ENCODE data around the gene CDK2AP2.
"Not testable (repeated sequence)": the region's sequence is repeated elsewhere in the genome, so short reads cannot be mapped to it uniquely, and the experiment has no call there.

The CDK2AP2 gene, protein sequence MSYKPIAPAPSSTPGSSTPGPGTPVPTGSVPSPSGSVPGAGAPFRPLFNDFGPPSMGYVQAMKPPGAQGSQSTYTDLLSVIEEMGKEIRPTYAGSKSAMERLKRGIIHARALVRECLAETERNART

DNA sequence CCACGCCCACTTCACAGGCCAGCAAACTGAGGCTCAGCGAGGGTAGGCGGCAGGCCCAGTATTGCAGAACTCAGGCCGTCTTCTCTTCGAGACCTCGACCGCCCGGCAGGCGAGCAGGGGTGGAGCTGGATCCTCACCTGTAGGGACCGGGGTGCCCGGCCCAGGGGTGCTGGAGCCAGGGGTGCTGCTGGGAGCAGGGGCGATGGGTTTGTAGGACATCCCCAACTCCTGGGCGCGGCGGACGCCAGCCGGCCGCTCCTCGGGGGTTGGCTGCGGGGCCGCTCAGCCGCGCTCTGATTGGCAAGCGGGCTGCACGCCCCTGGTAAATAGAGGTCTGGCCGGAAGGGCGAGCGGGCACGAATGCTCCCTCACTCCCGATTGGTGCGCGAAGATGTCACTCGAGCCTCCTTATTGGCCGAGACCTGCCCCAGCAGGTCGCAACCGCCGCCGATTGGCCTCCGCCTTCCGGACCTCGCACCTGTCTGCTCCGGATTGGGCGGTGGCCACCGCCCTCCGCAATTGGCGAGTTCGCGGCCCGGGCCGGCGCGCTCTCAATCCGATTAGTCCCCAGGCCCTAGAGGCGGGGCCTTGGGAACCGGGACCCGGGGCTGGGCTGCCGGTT lies at the start of gene CDK2AP2:
Gene CDK2AP2, minus strand, starts transcription at position 299 of the 622 bp plus-strand sequence. Its CDS starts 80 bp downstream, at position 219.
- peak within 1 kb of the TSS; percentile 85 for H3K27ac ChIP-seq
- H3K4me3 ChIP-seq, result peak within 1 kb of the TSS; percentile 82
- H3K4me2 ChIP-seq, result peak within 1 kb of the TSS; percentile 94
- peaks cover 37% of the 10 kb centered on the region for H4K20me1 ChIP-seq
- H3K9ac ChIP-seq, result peak within 1 kb of the TSS; percentile 82
- H3K9me3 ChIP-seq, result no peaks in the 10 kb centered on the region
- H3K36me3 ChIP-seq, result peaks cover 3% of the 10 kb centered on the region; the same call in 1 of the 2 replicates
- peaks cover 45% of the 10 kb centered on the region for H3K4me1 ChIP-seq
- no peak for TF ChIP-seq Cebpa-rat (IDR thresholded peaks at IDR 0.05)
- H3K27me3 ChIP-seq, result peaks cover 9% of the 10 kb centered on the region; the same call in 1 of the 2 replicates

DNA sequence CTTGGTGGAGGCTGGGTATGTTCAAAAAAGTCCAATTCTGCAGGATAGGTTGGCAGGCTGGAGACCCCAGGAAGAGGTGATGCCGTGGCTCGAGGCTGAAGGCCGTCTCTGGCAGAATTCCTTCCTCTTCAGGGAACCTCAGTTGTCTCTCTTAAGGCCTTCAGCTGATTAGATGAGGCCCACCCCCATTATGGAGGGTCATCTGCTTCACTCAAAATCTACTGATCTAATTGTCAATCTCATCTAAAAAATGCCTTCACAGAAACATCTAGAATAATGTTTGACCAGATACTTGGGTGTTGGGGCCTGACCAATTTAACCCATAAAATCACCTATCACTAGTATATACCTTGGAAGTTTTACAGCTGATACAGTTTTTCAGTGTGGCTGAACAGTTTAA lies 48.3 kb upstream of the CDK2AP2 start:
- no peaks in the 10 kb centered on the region for H3K27me3 ChIP-seq

DNA sequence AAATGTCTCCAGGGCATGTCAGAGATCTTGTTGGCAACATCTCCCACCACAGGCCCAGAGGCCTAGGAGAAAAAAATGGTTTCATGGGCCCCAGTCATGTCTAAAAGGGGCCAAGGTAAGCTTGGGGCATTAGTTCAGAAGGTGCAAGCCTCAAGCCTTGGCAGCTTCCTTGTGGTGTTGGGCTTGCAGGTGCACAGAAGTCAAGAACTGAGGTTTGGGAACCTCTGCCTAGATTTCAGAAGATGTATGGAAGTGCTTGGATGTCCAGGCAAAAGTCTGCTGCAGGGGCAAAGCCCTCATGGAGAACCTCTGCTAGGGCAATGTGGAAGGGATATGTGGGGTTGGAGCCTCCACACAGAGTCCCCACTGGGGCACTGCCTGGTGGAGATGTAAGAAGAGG lies 43.7 kb upstream of the CDK2AP2 start:
- H3K9ac ChIP-seq, H3K4me1 ChIP-seq, H4K20me1 ChIP-seq, H3K4me2 ChIP-seq, H3K27ac ChIP-seq, H3K4me3 ChIP-seq, H3K27me3 ChIP-seq, H3K36me3 ChIP-seq: not testable (repeated sequence)
- H3K9me3 ChIP-seq, result peaks cover 38% of the 10 kb centered on the region

More for the DNA sequence above, 48.3 kb upstream of the CDK2AP2 start:
- Histone ChIP-seq H3K4me3 (no peak overlapping the region), H3K9me3 (peaks cover 18% of the 10 kb centered on the region), H3K4me2 (no peak overlapping the region), H3K9ac (no peak overlapping the region), H3K36me3 (no peaks in the 10 kb centered on the region), H4K20me1 (no peaks in the 10 kb centered on the region), H3K4me1 (peaks cover 43% of the 10 kb centered on the region), H3K27ac (no peak overlapping the region)
- no peak for TF ChIP-seq Cebpa-rat (IDR thresholded peaks at IDR 0.05)

DNA sequence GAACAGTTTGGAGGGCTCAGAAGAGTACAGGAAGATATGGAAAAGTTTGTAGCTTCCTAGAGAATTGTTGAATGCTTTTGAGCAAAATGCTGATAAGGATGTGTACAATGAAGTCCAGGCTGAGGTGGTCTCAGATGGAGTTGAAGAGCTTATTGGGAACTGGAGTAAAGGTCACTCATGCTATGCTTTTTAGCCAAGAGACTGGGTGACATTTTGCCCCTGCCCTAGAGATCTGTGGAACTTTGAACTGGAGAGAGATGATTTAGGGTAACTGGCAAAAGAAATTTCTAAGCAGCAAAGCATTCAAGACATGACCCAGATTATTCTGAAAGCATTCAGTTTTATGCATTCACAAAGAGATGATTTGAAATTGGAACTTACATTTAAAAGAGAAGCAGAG lies 43.2 kb upstream of the CDK2AP2 start:
- Histone ChIP-seq H3K4me3 (no peak overlapping the region), H4K20me1 (no peaks in the 10 kb centered on the region), H3K4me2 (no peak overlapping the region), H3K27me3 (no peaks in the 10 kb centered on the region), H3K27ac (no peak overlapping the region), H3K9ac (no peak overlapping the region), H3K36me3 (no peaks in the 10 kb centered on the region), H3K4me1 (peaks cover 7% of the 10 kb centered on the region), H3K9me3 (peaks cover 38% of the 10 kb centered on the region)
- no peak for TF ChIP-seq Cebpa-rat (IDR thresholded peaks at IDR 0.05)

DNA sequence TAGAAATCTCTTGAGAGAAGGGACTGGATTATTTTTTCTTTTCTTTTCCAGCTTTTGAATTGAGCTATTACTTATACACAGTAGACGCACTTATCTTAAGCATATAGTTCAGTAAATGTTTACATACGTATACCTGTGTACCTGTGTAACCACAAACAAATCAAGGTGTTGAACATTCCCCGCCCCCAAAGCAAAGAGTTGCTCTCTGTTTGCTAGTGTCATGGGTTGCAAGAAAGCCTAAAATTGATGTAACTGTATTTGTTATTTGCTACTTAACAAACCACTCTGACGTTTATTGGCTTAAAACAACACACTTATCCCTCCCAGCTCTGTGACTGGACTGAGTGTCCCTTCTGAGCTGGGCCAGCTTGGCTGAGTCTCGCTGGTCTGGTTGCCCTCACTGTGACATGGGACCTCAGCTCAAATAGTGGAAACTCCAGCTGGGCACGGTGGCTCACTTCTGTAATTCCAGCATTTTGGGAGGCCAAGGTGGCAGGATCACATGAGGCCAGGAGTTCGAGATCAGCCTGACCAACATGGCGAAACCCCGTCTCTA lies 40.7 kb upstream of the CDK2AP2 start:
- H3K9me3 ChIP-seq, result peaks cover 38% of the 10 kb centered on the region
- peaks cover 32% of the 10 kb centered on the region for H3K4me1 ChIP-seq
- H3K4me3 ChIP-seq, result no peak overlapping the region
- no peak overlapping the region for H3K27ac ChIP-seq
- H4K20me1 ChIP-seq, result no peaks in the 10 kb centered on the region
- no peak overlapping the region for H3K4me2 ChIP-seq
- no peaks in the 10 kb centered on the region for H3K36me3 ChIP-seq
- no peaks in the 10 kb centered on the region for H3K27me3 ChIP-seq
- no peak for TF ChIP-seq Cebpa-rat (IDR thresholded peaks at IDR 0.05)
- no peak overlapping the region for H3K9ac ChIP-seq

DNA sequence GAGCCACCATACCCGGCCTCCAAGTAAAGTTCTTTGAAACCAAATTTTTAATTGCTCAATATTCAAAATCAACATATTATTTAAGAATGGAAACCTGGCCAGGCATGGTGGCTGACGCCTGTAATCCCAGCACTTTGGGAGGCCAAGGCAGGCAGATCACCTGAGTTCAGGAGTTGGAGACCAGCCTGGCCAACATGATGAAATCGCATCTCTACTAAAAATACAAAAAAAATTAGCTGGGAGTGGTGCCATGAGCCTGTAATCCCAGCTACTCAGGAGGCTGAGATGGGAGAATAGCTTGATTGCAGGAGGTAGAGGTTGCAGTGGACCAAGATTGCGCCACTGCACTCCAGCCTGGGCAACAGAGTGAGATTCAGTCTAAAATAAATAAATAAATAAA lies 40.1 kb upstream of the CDK2AP2 start:
- Histone ChIP-seq H3K4me1 (peaks cover 37% of the 10 kb centered on the region), H3K9me3 (peaks cover 37% of the 10 kb centered on the region)
- not testable (repeated sequence) for H3K9ac ChIP-seq, H3K4me3 ChIP-seq, H3K27ac ChIP-seq, H3K36me3 ChIP-seq, H4K20me1 ChIP-seq, H3K27me3 ChIP-seq, H3K4me2 ChIP-seq

DNA sequence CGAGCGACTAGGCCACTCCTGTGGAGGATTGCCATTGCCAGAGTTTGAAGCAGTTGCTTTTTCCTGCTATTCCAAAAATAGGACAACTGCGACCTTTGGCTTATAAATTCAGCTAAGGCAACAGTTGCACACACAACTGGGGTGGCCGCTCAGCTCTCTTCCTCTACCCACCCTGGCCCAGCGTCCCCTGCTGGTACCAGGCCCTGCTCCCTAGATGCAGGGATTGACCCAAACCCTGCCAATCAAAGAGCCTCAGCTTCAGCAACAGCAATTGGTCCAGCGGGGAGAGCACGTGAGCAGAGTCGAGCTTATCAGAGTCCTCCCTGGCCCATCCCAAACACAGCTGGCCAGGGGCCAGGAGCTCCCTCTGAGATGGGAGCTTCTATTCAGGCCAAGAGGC lies 37.3 kb upstream of the CDK2AP2 start:
- H3K9me3 ChIP-seq, result peaks cover 10% of the 10 kb centered on the region
- peaks cover 52% of the 10 kb centered on the region for H3K4me1 ChIP-seq
- H3K4me2 ChIP-seq, result peak overlapping the region; percentile 58
- H3K4me3 ChIP-seq, result no peak overlapping the region
- H4K20me1 ChIP-seq, result no peaks in the 10 kb centered on the region
- H3K36me3 ChIP-seq, result no peaks in the 10 kb centered on the region
- H3K9ac ChIP-seq, result no peak overlapping the region; the same call in 1 of the 2 replicates
- H3K27ac ChIP-seq, result peak overlapping the region; percentile 54
- no peak for TF ChIP-seq Cebpa-rat (IDR thresholded peaks at IDR 0.05)
- H3K27me3 ChIP-seq, result no peaks in the 10 kb centered on the region

DNA sequence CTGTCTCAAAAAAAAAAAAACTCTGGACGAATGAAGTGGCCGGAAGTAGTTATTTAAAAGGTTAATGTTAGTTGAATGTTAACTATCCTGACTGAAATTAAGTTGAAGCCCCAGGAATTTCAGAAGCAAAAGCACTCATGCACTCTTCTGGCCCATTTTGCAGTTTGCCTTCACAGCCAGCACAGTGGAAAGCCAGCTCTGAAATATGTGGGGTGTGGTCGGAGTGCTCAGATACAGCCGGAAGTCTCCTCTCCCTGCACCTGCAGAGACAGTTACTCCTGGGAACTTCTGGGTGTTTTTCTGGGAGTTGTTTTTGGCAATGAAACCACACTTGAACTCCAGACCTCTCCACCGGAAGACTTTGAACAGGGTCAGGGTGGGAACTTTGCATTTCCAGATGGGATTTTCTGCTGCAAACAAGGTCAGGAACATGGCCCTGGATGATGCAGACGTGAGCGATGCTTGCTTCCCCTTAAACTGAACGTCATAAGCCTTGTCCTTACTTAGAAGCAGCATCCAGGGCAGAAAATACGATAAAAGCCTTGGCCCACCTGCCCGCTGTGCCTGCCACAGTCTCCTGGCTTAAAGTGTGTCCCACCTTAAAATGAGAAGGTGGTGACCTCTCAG lies 36.8 kb upstream of the CDK2AP2 start:
- Histone ChIP-seq H3K4me2 (peak overlapping the region; percentile 58), H3K4me1 (peaks cover 54% of the 10 kb centered on the region), H3K9ac (no peak overlapping the region; the same call in 1 of the 2 replicates), H4K20me1 (no peaks in the 10 kb centered on the region), H3K4me3 (no peak overlapping the region), H3K9me3 (0 out of 2 replicates have a peak, but pooled peaks cover 5% of the 10 kb centered on the region), H3K27me3 (no peaks in the 10 kb centered on the region), H3K36me3 (no peaks in the 10 kb centered on the region), H3K27ac (peak overlapping the region; percentile 54)
- TF ChIP-seq Cebpa-rat (IDR thresholded peaks at IDR 0.05), result no peak

DNA sequence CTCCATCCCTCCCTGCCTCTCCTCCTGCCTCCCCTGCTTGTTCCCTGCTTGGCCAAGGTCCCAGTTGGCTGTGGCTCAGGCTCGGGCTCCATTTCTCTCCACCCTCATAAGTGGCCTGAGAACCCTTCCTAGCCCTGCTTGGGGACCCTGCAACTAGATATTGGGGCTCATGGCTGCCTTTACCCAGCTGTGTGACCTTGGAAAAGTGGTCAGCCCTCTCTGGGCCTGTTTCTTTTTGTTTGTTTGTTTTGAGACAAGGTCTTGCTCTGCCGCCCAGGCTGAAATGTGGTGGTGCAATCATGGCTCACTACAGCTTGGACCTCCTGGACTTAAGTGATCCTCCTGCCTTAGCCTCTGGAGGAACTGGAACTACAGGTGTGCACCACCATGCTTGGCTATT lies 35.6 kb upstream of the CDK2AP2 start:
- Histone ChIP-seq H3K9ac (no peak overlapping the region), H3K36me3 (no peaks in the 10 kb centered on the region), H4K20me1 (no peaks in the 10 kb centered on the region), H3K4me1 (peaks cover 54% of the 10 kb centered on the region), H3K27me3 (no peaks in the 10 kb centered on the region), H3K27ac (peak overlapping the region; percentile 35; the same call in 1 of the 2 replicates), H3K4me3 (no peak overlapping the region), H3K9me3 (0 out of 2 replicates have a peak, but pooled peaks cover 5% of the 10 kb centered on the region), H3K4me2 (peak overlapping the region; percentile 24; the same call in 1 of the 2 replicates)
- TF ChIP-seq Cebpa-rat (IDR thresholded peaks at IDR 0.05), result no peak

DNA sequence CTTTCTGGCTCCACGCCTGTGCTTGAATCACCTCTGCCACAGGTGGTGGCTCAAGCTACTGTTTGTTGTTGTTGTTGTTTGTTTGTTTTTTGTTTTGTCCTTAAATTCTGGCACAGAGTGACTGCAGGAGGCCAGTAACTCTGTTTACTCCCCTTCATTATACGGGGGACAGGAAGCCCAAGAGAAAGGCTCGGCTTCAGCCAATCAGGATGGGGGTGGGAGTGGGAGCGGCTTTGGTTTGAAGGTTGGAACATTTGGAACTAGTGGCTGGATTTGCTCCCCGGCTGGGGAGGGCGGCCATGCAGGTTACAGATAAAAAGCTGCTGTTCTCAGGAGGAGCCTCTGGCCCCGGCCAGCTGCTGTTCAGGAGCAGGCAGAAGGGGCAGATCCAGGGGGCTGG lies 35.0 kb upstream of the CDK2AP2 start:
- Histone ChIP-seq H3K9me3 (peaks cover 8% of the 10 kb centered on the region; the same call in 1 of the 2 replicates), H3K27ac (0 out of 2 replicates have a peak overlapping the region, but pooled peaks have one; percentile 35), H3K4me3 (no peak overlapping the region), H3K4me1 (peaks cover 54% of the 10 kb centered on the region), H3K27me3 (no peaks in the 10 kb centered on the region), H4K20me1 (no peaks in the 10 kb centered on the region), H3K4me2 (no peak overlapping the region), H3K36me3 (no peaks in the 10 kb centered on the region), H3K9ac (no peak overlapping the region)
- TF ChIP-seq Cebpa-rat (IDR thresholded peaks at IDR 0.05), result no peak

All from BLaER1 (cell line).